ENCODE data around the gene SPIC. TPM values are rescaled to one million over a fixed set of nuclear protein-coding genes. Genes with fewer than 3 reads are reported as not detected.

SPIC gene
- total RNA-seq (2022; extraction: Qiagen RNA extraction): not detected in 5 replicates

DNA sequence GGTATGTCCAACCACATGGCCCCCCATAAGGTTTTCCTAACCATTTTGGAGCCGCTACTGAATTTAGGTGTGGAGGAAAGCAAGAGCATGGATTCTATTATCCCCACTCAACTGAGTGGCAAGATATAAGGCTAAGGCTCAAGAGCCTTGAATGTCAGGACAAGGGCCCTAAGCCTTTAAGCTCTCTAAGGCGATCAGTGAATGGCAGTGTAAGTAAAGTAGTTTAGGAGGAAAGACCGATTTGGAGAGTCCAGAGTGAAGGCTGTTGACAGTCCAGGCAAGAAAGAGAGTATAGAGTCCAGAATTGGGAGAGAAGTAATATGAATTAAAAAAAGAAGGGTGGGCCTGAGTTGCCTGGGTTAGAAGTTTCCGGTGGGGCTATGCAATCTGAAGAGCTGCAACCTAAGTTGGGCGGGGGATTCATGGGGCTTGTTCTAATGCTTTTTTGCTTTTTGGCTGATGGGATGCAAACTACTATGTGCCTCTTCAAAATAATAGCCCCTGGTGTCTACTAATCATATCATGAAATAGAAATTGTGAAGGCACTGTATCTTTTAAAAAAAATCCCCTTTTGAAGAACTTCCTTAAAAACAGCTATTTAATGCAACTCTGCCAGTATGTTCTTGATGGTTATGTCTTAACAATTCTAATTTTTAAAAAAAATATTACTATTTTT, at the start of gene SPIC:
SPIC (plus strand) TSS at position 626 of the 676 bp plus-strand sequence. CDS start 1,569 bp downstream, outside the sequence.

Other genes starting within 250 kb of the SPIC start
- gene UTP20, start 195.2 kb upstream of the SPIC start, total RNA-seq (2022; extraction: Qiagen RNA extraction): 14.8 to 18.9 TPM (median 16.1 TPM) in 5 replicates
- 59.7 to 67.4 TPM (median 64.7 TPM) in 5 replicates for gene ARL1, start 67.6 kb upstream of the SPIC start, total RNA-seq (2022; extraction: Qiagen RNA extraction)
- gene MYBPC1, start 119.6 kb downstream of the SPIC start, total RNA-seq (2022; extraction: Qiagen RNA extraction): 0.05 TPM in 1 of 5 replicates, not detected in the others
- 48.8 to 71.4 TPM (median 68.9 TPM) in 5 replicates for gene CHPT1, start 222.3 kb downstream of the SPIC start, total RNA-seq (2022; extraction: Qiagen RNA extraction)

Measured in A549 treated with CORT108297 at 1 μM for 4 hours (cell line).